Measurements from ENCODE around the gene WDR54. TPM values are rescaled to one million over a fixed set of nuclear protein-coding genes. Genes with fewer than 3 reads are reported as not detected.

Gene WDR54
- total and polyA plus RNA-seq, 2 donors (not counting 3 experiments of a cell fraction or from before 2014, with no cell fraction given), result 21.7 to 46.3 TPM

DNA sequence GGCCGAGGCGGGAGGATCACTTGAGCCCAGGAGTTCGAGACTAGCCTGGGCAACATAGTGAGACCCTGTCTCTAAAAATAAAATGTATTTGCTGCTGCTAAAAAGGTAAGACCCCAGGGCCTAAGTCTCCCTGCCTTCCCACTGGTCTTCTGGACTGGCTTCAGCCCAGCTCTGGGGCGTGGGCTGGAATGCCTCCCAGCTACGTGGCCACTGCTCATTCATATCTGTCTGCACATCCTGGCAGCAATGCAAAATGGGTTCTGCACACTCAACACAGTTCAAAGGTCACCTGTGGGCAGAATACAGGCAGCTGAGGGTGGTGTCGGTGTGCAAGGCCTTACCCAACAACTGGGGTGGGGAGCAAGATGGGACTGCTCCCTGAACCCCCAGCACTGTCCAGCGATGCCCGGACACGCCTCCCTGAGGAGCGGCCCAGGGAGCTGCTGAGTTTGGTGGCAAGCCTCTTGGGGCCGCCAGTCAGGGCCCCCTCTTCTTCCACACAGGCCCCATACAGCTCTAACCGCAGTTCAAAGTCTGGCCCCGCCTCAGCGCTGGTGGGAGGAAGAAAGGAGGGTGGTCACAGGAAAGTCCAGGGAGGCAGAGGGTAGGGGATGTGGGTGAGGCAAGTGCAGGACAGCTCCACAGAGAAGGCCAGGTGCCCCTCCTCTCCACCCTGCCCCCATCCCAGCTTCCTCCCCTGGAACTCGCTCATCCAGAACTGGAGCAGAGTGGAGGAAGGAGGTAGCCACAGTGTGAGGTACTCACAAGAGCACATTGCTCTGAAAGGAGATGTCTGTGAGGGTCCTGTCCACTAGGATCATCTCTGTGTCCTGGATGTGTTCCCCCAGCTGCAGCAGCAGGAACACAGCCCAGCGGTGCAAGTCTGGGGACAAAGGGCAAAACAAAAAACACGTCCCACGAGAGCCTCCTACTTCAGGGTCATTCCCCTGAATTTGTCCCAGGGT, 8.2 kb downstream of the WDR54 start:
- no peaks in the 10 kb centered on the region for H3K9me1 ChIP-seq (replicated peaks; ENCODE audit: control insufficient read depth, extremely low read depth, insufficient read depth, low read length)
- no peaks in the 10 kb centered on the region for H3K4me1 ChIP-seq (ENCODE audit: control insufficient read depth, extremely low read depth, insufficient read depth, low read length)
- intact Hi-C loops (cut with micrococcal nuclease) (no loop called here), dilution Hi-C loops (cut with MboI; ENCODE audit: extremely low pct_ligation_motif_present, low sequenced_read_pairs) (no loop called here)
- no peak overlapping the region for H3K9ac ChIP-seq (replicated peaks; ENCODE audit: extremely low read depth, insufficient read depth, low read length)
- TF ChIP-seq, protein P1, sequence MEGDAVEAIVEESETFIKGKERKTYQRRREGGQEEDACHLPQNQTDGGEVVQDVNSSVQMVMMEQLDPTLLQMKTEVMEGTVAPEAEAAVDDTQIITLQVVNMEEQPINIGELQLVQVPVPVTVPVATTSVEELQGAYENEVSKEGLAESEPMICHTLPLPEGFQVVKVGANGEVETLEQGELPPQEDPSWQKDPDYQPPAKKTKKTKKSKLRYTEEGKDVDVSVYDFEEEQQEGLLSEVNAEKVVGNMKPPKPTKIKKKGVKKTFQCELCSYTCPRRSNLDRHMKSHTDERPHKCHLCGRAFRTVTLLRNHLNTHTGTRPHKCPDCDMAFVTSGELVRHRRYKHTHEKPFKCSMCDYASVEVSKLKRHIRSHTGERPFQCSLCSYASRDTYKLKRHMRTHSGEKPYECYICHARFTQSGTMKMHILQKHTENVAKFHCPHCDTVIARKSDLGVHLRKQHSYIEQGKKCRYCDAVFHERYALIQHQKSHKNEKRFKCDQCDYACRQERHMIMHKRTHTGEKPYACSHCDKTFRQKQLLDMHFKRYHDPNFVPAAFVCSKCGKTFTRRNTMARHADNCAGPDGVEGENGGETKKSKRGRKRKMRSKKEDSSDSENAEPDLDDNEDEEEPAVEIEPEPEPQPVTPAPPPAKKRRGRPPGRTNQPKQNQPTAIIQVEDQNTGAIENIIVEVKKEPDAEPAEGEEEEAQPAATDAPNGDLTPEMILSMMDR (IDR thresholded peaks at IDR 0.05; ENCODE audit: extremely low read depth in 1 of 2, insufficient read depth in 1 of 2, low read depth in 1 of 2, low read length in 2 of 2), result no peak
- TF ChIP-seq POLR2A (IDR thresholded peaks at IDR 0.05; ENCODE audit: low read depth, low read length), result no peak
- no peak for TF ChIP-seq JUN (IDR thresholded peaks at IDR 0.05; ENCODE audit: borderline replicate concordance, insufficient read depth, insufficient read length, low read depth)
- TF ChIP-seq FOS (IDR thresholded peaks at IDR 0.05; ENCODE audit: borderline replicate concordance, insufficient read depth, low read length), result no peak
- no peak for TF ChIP-seq GATA2 (IDR thresholded peaks at IDR 0.05; ENCODE audit: insufficient read depth, insufficient read length, low read depth, low read length)
- no peak for TF ChIP-seq EZH2 (IDR thresholded peaks at IDR 0.05; ENCODE audit: borderline replicate concordance, low read depth, low read length, severe bottlenecking)
- TF ChIP-seq, protein P2, sequence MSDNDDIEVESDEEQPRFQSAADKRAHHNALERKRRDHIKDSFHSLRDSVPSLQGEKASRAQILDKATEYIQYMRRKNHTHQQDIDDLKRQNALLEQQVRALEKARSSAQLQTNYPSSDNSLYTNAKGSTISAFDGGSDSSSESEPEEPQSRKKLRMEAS (IDR thresholded peaks at IDR 0.05; ENCODE audit: insufficient read depth, insufficient read length), result no peak
- TF ChIP-seq POLR2AphosphoS5 (IDR thresholded peaks at IDR 0.05; ENCODE audit: insufficient read depth, low read depth, low read length), result no peak
- no peak for TF ChIP-seq MYC (IDR thresholded peaks at IDR 0.05; ENCODE audit: low read depth, low read length)
- no peaks in the 10 kb centered on the region for H3K79me2 ChIP-seq (ENCODE audit: control insufficient read depth, insufficient read depth, low read length)
- ChIA-PET CTCF (no interaction called here), POLR2A (no interaction called here)
- DNase-seq (ENCODE audit: low read depth, low spot score) (no peak), FAIRE-seq (no peak)
- H3K4me3 ChIP-seq (replicated peaks in 1 of 3; ENCODE audit: insufficient read depth in 1 of 3, low read depth in 1 of 3, low read length in 3 of 3), result no peak overlapping the region
- no peaks in the 10 kb centered on the region for H3K9me3 ChIP-seq (replicated peaks; ENCODE audit: control insufficient read depth, insufficient read depth, low read length)
- H3K36me3 ChIP-seq (ENCODE audit: control insufficient read depth in 2 of 2, extremely low read depth in 1 of 2, insufficient read depth in 2 of 2, low read length in 2 of 2), result peaks cover 4 to 35% of the 10 kb centered on the region in 2 experiments
- no peak overlapping the region for H3K27ac ChIP-seq (ENCODE audit: insufficient read depth, low read depth, low read length)
- BruUV-seq (replicated peaks), result no TSS peak
- H2AFZ ChIP-seq (ENCODE audit: low read depth, low read length), result no peak overlapping the region
- no peaks in the 10 kb centered on the region for H4K20me1 ChIP-seq (replicated peaks; ENCODE audit: control insufficient read depth, extremely low read depth, insufficient read depth, low read length)
- H3K4me2 ChIP-seq (ENCODE audit: insufficient read depth, low read length), result no peak overlapping the region
- H3K27me3 ChIP-seq (ENCODE audit: control insufficient read depth in 2 of 2, insufficient read depth in 2 of 2, low read length in 2 of 2), result no peaks in the 10 kb centered on the region
